ENCODE measurements around the gene KRT23. TPM values are rescaled to one million over a fixed set of nuclear protein-coding genes. Genes with fewer than 3 reads are reported as not detected.

KRT23 gene
- total and polyA plus RNA-seq, 2 experiments from 2014 or later, result not detected

DNA sequence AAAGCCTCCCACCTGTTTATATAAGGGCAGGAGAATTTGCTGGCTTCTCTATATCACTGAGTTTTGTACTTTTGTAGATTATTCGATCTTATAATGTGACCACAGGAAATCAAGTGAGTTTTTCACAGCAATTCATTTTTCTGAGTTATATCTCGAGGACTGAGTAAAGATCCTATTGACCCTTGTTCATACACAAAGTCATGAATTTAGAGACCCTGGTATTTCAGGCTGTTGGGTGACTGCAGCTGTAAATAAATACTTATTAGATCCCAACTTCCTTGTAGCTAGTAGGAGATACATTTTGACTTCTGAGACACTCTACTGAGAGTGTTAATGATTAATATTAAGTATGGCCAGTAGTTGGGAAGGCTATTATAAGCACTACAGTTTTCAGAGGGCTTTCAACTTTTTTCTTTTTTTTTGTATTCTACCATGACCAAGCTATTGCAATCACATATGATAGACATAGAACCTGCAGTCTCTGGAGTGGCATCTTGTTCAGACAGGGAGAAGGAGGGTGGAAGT is 49.2 kb downstream of the KRT23 start (continued):
- TF ChIP-seq, protein P1, sequence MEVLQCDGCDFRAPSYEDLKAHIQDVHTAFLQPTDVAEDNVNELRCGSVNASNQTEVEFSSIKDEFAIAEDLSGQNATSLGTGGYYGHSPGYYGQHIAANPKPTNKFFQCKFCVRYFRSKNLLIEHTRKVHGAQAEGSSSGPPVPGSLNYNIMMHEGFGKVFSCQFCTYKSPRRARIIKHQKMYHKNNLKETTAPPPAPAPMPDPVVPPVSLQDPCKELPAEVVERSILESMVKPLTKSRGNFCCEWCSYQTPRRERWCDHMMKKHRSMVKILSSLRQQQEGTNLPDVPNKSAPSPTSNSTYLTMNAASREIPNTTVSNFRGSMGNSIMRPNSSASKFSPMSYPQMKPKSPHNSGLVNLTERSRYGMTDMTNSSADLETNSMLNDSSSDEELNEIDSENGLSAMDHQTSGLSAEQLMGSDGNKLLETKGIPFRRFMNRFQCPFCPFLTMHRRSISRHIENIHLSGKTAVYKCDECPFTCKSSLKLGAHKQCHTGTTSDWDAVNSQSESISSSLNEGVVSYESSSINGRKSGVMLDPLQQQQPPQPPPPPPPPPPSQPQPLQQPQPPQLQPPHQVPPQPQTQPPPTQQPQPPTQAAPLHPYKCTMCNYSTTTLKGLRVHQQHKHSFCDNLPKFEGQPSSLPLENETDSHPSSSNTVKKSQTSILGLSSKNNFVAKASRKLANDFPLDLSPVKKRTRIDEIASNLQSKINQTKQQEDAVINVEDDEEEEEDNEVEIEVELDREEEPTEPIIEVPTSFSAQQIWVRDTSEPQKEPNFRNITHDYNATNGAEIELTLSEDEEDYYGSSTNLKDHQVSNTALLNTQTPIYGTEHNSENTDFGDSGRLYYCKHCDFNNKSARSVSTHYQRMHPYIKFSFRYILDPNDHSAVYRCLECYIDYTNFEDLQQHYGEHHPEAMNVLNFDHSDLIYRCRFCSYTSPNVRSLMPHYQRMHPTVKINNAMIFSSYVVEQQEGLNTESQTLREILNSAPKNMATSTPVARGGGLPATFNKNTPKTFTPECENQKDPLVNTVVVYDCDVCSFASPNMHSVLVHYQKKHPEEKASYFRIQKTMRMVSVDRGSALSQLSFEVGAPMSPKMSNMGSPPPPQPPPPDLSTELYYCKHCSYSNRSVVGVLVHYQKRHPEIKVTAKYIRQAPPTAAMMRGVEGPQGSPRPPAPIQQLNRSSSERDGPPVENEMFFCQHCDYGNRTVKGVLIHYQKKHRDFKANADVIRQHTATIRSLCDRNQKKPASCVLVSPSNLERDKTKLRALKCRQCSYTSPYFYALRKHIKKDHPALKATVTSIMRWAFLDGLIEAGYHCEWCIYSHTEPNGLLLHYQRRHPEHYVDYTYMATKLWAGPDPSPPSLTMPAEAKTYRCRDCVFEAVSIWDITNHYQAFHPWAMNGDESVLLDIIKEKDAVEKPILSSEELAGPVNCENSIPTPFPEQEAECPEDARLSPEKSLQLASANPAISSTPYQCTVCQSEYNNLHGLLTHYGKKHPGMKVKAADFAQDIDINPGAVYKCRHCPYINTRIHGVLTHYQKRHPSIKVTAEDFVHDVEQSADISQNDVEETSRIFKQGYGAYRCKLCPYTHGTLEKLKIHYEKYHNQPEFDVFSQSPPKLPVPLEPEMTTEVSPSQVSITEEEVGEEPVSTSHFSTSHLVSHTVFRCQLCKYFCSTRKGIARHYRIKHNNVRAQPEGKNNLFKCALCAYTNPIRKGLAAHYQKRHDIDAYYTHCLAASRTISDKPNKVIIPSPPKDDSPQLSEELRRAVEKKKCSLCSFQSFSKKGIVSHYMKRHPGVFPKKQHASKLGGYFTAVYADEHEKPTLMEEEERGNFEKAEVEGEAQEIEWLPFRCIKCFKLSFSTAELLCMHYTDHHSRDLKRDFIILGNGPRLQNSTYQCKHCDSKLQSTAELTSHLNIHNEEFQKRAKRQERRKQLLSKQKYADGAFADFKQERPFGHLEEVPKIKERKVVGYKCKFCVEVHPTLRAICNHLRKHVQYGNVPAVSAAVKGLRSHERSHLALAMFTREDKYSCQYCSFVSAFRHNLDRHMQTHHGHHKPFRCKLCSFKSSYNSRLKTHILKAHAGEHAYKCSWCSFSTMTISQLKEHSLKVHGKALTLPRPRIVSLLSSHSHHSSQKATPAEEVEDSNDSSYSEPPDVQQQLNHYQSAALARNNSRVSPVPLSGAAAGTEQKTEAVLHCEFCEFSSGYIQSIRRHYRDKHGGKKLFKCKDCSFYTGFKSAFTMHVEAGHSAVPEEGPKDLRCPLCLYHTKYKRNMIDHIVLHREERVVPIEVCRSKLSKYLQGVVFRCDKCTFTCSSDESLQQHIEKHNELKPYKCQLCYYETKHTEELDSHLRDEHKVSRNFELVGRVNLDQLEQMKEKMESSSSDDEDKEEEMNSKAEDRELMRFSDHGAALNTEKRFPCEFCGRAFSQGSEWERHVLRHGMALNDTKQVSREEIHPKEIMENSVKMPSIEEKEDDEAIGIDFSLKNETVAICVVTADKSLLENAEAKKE (CRISPR knock-in tag; IDR thresholded peaks at IDR 0.05), result no peak
- TF ChIP-seq STAT1 (IDR thresholded peaks at IDR 0.05; ENCODE audit: unreplicated experiment) (no peak), ZNF114 (CRISPR knock-in tag; IDR thresholded peaks at IDR 0.05) (no peak), CREB1 (CRISPR knock-in tag; IDR thresholded peaks at IDR 0.05; ENCODE audit: low read depth) (no peak), ZNF331 (CRISPR knock-in tag; IDR thresholded peaks at IDR 0.05; ENCODE audit: low read depth) (no peak), POLR2AphosphoS5 (IDR thresholded peaks at IDR 0.05; ENCODE audit: low read depth) (no peak), NANOG (IDR thresholded peaks at IDR 0.05; ENCODE audit: borderline replicate concordance) (no peak)

DNA sequence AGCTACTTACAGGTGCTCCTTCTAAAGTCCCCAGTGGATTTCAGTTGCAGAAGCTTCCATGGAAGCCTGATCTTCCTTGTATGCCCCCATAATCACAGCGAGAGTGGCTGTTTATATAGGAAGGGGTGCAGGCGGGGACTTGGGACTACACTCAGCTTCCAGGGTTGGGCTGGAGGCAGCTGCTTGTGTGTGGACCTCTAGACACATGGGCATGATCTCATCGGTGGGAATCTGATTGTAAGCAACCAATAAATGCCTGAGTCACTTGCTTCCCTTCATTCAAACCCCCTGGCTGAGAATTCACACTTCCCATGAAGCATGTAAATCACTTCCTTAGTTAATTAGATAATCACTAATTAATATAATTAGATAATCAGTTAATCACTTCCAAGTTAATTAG is 51.4 kb downstream of the KRT23 start:
- TF ChIP-seq, protein P2, sequence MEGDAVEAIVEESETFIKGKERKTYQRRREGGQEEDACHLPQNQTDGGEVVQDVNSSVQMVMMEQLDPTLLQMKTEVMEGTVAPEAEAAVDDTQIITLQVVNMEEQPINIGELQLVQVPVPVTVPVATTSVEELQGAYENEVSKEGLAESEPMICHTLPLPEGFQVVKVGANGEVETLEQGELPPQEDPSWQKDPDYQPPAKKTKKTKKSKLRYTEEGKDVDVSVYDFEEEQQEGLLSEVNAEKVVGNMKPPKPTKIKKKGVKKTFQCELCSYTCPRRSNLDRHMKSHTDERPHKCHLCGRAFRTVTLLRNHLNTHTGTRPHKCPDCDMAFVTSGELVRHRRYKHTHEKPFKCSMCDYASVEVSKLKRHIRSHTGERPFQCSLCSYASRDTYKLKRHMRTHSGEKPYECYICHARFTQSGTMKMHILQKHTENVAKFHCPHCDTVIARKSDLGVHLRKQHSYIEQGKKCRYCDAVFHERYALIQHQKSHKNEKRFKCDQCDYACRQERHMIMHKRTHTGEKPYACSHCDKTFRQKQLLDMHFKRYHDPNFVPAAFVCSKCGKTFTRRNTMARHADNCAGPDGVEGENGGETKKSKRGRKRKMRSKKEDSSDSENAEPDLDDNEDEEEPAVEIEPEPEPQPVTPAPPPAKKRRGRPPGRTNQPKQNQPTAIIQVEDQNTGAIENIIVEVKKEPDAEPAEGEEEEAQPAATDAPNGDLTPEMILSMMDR (conservative IDR thresholded peaks at IDR 0.05; ENCODE audit: low read depth in 2 of 2), result no peak
- TF ChIP-seq CREB1 (CRISPR knock-in tag; IDR thresholded peaks at IDR 0.05; ENCODE audit: low read depth), result no peak
- no peak for TF ChIP-seq EZH2phosphoT487 (IDR thresholded peaks at IDR 0.05; ENCODE audit: unreplicated experiment)
- no peak for TF ChIP-seq JUNB (IDR thresholded peaks at IDR 0.05; ENCODE audit: unreplicated experiment)
- no peak for TF ChIP-seq POLR2AphosphoS5 (IDR thresholded peaks at IDR 0.05; ENCODE audit: low read depth)
- TF ChIP-seq STAT1 (IDR thresholded peaks at IDR 0.05; ENCODE audit: unreplicated experiment), result no peak
- TF ChIP-seq, protein P3, sequence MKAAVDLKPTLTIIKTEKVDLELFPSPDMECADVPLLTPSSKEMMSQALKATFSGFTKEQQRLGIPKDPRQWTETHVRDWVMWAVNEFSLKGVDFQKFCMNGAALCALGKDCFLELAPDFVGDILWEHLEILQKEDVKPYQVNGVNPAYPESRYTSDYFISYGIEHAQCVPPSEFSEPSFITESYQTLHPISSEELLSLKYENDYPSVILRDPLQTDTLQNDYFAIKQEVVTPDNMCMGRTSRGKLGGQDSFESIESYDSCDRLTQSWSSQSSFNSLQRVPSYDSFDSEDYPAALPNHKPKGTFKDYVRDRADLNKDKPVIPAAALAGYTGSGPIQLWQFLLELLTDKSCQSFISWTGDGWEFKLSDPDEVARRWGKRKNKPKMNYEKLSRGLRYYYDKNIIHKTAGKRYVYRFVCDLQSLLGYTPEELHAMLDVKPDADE (IDR thresholded peaks at IDR 0.05), result no peak
- no peak for TF ChIP-seq ZNF114 (CRISPR knock-in tag; IDR thresholded peaks at IDR 0.05)
- no peak for TF ChIP-seq EZH2 (IDR thresholded peaks at IDR 0.05; ENCODE audit: low read depth, unreplicated experiment)
- no peak for TF ChIP-seq ZNF331 (CRISPR knock-in tag; IDR thresholded peaks at IDR 0.05; ENCODE audit: low read depth)
- no peaks in the 10 kb centered on the region for H3F3A ChIP-seq (replicated peaks; ENCODE audit: low read depth)
- no peak for DNase-seq (ENCODE audit: low spot score)
- no peak overlapping the region for H2AFZ ChIP-seq
- Mint-ChIP-seq H3K4me3 (no peak overlapping the region), H3K4me1 (no peaks in the 10 kb centered on the region), H3K9me3 (no peaks in the 10 kb centered on the region), H3K27me3 (ENCODE audit: insufficient read depth, low read depth, poor library complexity) (no peaks in the 10 kb centered on the region), H3K27ac (no peak overlapping the region), H3K36me3 (ENCODE audit: low read depth) (no peaks in the 10 kb centered on the region)
- H3K27me3 ChIP-seq (ENCODE audit: insufficient read depth), result no peaks in the 10 kb centered on the region
- no peaks in the 10 kb centered on the region for H3K79me2 ChIP-seq (replicated peaks; ENCODE audit: insufficient read depth)
- H3K9me2 ChIP-seq (ENCODE audit: insufficient read depth), result no peaks in the 10 kb centered on the region
- H3K36me3 ChIP-seq (ENCODE audit: insufficient read depth), result no peaks in the 10 kb centered on the region
- H4K20me1 ChIP-seq (replicated peaks; ENCODE audit: insufficient read depth), result no peaks in the 10 kb centered on the region
- no peaks in the 10 kb centered on the region for H3K4me1 ChIP-seq (ENCODE audit: insufficient read depth)
- H3K4me3 ChIP-seq, result no peak overlapping the region
- no peak for ATAC-seq
- H3K4me2 ChIP-seq, result no peak overlapping the region
- no peak overlapping the region for H3K27ac ChIP-seq (ENCODE audit: low read depth)

All from GM23338 (cell line).